OCI-LY7 (cell line): ENCODE data around the gene SLC12A9. TPM values are rescaled to one million over a fixed set of nuclear protein-coding genes. Genes with fewer than 3 reads are reported as not detected.

ENCODE experiments used
- BruUV-seq: library from RNA; stranded (reverse); fragments of 400-500 nt; replicated peaks from 2 replicates; lab custom pipeline; 2021; lab: Mats Ljungman, UMichigan
- CTCF ChIA-PET: fragments of 300-600 bp; sonication (Branson Sonifier 250); formaldehyde crosslinking; loops from one replicate; lab custom pipeline; 2022; ENCODE audit warnings: antibody characterized with exemption; ENCODE audit not compliant: unreplicated experiment; lab: Charles Lee
- POLR2A ChIA-PET: fragments of 300-600 bp; sonication (Branson Sonifier 250); formaldehyde crosslinking; loops from one replicate; lab custom pipeline; 2022; ENCODE audit warnings: antibody characterized with exemption; lab: Charles Lee
- DNase-seq: peaks from one replicate; pipeline ENCODE4 v3.0.0-alpha.2; 2015; ENCODE audit warnings: low spot score
- H2AFZ ChIP-seq: fragments of 200-600 bp; sonication (generic), shearing (Covaris generic); 2 replicates; pipeline ENCODE4 v1.6.1; 2014; ENCODE audit warnings: mild to moderate bottlenecking, antibody characterized with exemption, low read length, moderate library complexity
- H3K27ac ChIP-seq: fragments of 200-600 bp; sonication (generic); 2 replicates; pipeline ENCODE4 v1.5.1; 2014; ENCODE audit warnings: mixed run types, low read depth, mild to moderate bottlenecking, moderate library complexity, low read length, inconsistent platforms; ENCODE audit not compliant: poor library complexity, severe bottlenecking
- H3K36me3 ChIP-seq: fragments of 200-600 bp; sonication (generic); 2 replicates; pipeline ENCODE4 v1.6.1; 2014; ENCODE audit warnings: mild to moderate bottlenecking, antibody characterized with exemption, low read length, moderate library complexity, mixed read lengths; ENCODE audit not compliant: insufficient read depth
- H3K4me1 ChIP-seq: fragments of 200-600 bp; sonication (generic); 2 replicates; pipeline ENCODE4 v1.5.1; 2014; ENCODE audit warnings: mild to moderate bottlenecking, low read length; ENCODE audit not compliant: insufficient read depth, poor library complexity, severe bottlenecking
- H3K4me2 ChIP-seq: fragments of 200-600 bp; sonication (generic); 2 replicates; pipeline ENCODE4 v1.6.1; 2014; ENCODE audit warnings: mild to moderate bottlenecking, low read length
- H3K4me3 ChIP-seq: fragments of 200-600 bp; sonication (generic); 2 replicates; pipeline ENCODE4 v1.5.1; 2014; ENCODE audit warnings: mild to moderate bottlenecking, low read depth, low read length; ENCODE audit not compliant: poor library complexity, severe bottlenecking
- H3K79me2 ChIP-seq: fragments of 200-600 bp; sonication (generic); 2 replicates; pipeline ENCODE4 v1.6.1; 2016; ENCODE audit warnings: low read depth, mild to moderate bottlenecking, low read length, moderate library complexity, mixed read lengths; ENCODE audit not compliant: insufficient read depth
- H3K9me2 ChIP-seq: fragments of 200-600 bp; sonication (generic); 2 replicates; pipeline ENCODE4 v1.6.1; 2016; ENCODE audit warnings: mild to moderate bottlenecking, low read length, mixed read lengths; ENCODE audit not compliant: insufficient read depth
- H3K9me3 ChIP-seq: fragments of 200-600 bp; sonication (generic); 2 replicates; pipeline ENCODE4 v1.6.1; 2014; ENCODE audit warnings: mild to moderate bottlenecking, mixed run types, low read length, mixed read lengths
- H4K20me1 ChIP-seq: fragments of 200-600 bp; sonication (generic); 2 replicates; pipeline ENCODE4 v1.6.1; 2014; ENCODE audit warnings: mild to moderate bottlenecking, antibody characterized with exemption, low read length, moderate library complexity, mixed read lengths; ENCODE audit not compliant: insufficient read depth
- EZH2phosphoT487 ChIP-seq: fragments of 200-600 bp; sonication (generic); IDR thresholded peaks from 2 replicates; pipeline ENCODE4 v1.6.1; 2018; ENCODE audit warnings: low read depth, borderline replicate concordance, mild to moderate bottlenecking, mixed run types, antibody characterized with exemption, low read length, moderate library complexity, mixed read lengths
- intact Hi-C: fragments of 100-400 bp; cut with micrococcal nuclease; formaldehyde crosslinking; loops from one replicate; pipeline ENCODE4 v1.10.0; 2022; ENCODE audit not compliant: unreplicated experiment
- total RNA-seq, 2 experiments: library from RNA; depleted of rRNA in 1 of 2; stranded (reverse); fragments of >200 nt in 1 of 2; shearing (Covaris generic) in 1 of 2; gene quantifications; 2 replicates each; pipeline ENCODE4 v1.2.3, GENCODE V29; 2014 to 2022
- TF ChIP-seq, protein P1 (sequence below): fragments of 200-600 bp; sonication (generic); conservative IDR thresholded peaks from 2 replicates; pipeline ENCODE4 v1.5.1; 2014; ENCODE audit warnings: mild to moderate bottlenecking, antibody characterized with exemption, low read length, moderate library complexity, mixed read lengths

The SLC12A9 gene
- total RNA-seq, 2 experiments from 2014 or later, result 15.7 to 25.6 TPM

DNA sequence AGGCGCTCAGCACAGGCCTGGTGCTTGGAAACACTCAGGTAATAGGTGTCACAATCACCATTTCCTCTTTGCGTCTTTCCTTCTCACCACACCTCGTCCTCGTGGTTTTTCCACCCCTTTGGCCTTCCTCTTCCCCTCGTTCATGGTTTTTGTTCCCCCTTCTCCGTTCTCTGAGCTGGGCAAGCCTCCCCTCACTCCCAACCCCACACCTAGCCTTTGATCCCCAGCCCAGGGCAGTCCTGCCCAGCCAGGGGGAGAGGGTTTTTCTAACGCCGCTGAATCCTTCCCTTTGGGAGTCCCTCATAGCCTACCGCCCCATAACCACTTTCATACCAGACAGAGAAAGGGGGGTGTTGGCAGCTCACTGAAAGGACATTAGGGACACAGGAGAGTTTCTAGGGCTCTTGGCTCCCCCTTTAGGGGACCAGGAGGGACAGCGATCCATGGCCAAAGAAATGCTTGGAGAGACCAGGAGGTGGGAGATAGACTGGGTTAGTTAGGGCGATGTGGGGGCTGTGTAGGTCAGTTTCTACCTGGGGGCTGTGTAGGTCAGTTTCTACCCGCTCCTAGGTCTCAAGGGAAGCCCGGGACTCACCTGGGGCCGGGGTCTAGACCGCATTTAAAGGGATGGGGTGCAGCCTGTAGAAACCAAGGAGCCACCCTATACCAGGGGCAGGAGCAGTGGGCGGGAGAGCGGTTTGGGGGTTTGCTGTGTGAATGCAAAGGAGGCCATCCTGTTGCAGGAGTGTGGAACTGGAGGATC, 26.6 kb upstream of the SLC12A9 start:
- no peak overlapping the region for H3K27ac ChIP-seq
- H4K20me1 ChIP-seq, result no peaks in the 10 kb centered on the region
- no peak for DNase-seq
- H3K9me2 ChIP-seq, result no peaks in the 10 kb centered on the region
- BruUV-seq, result no TSS peak
- ChIA-PET POLR2A (no interaction called here), CTCF (no interaction called here)
- no peaks in the 10 kb centered on the region for H3K4me1 ChIP-seq
- intact Hi-C loops, result no loop called here
- H3K9me3 ChIP-seq, result no peaks in the 10 kb centered on the region
- H3K36me3 ChIP-seq, result no peaks in the 10 kb centered on the region
- H3K4me3 ChIP-seq, result no peak overlapping the region
- no peak overlapping the region for H3K4me2 ChIP-seq
- TF ChIP-seq EZH2phosphoT487, result no peak
- TF ChIP-seq, protein P1, sequence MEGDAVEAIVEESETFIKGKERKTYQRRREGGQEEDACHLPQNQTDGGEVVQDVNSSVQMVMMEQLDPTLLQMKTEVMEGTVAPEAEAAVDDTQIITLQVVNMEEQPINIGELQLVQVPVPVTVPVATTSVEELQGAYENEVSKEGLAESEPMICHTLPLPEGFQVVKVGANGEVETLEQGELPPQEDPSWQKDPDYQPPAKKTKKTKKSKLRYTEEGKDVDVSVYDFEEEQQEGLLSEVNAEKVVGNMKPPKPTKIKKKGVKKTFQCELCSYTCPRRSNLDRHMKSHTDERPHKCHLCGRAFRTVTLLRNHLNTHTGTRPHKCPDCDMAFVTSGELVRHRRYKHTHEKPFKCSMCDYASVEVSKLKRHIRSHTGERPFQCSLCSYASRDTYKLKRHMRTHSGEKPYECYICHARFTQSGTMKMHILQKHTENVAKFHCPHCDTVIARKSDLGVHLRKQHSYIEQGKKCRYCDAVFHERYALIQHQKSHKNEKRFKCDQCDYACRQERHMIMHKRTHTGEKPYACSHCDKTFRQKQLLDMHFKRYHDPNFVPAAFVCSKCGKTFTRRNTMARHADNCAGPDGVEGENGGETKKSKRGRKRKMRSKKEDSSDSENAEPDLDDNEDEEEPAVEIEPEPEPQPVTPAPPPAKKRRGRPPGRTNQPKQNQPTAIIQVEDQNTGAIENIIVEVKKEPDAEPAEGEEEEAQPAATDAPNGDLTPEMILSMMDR, result no peak
- no peak overlapping the region for H2AFZ ChIP-seq
- no peaks in the 10 kb centered on the region for H3K79me2 ChIP-seq

DNA sequence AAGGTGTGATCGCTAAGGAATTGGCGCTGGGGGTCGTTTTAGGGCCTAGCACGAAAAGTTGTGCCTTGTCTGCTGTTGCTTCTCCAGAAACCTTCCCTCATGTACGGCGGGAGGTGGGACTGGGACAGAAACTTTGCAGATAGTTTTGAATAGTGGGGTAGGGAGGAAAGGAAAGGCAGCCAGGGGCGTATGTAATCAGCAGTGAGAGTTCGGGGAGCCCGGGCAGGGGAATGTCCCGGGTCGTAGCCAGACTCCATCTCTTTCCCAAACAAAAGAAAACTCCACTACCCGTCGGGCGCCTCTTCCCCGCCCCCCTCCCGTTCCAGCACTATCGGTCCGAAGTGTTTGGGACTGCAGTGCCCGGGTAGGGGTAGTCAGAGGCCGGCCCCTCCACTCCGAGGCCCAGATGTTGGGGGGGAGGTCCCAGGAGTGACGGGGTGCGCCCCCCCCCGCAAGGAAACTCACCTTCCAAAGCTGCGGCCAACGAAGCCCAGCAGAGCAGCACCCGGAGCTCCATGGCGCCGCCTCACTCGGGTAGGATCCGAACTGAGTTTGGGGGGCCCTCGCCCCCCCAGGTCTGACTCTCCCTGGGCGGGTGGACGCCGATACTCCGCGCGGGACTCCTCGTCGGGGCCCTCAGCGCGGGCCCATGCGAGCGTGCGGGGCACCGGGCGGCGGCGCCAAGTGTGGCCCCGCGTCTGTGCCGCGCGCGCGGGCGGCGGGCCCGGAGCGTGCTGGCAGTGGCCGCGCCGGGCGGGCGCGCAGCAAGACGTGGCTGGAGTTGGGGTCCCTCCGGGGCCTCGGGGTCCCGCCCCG, 25.8 kb upstream of the SLC12A9 start:
- Histone ChIP-seq H3K9me2 (no peaks in the 10 kb centered on the region), H3K9me3 (no peaks in the 10 kb centered on the region), H2AFZ (no peak overlapping the region), H3K4me3 (no peak overlapping the region), H3K27ac (no peak overlapping the region), H3K36me3 (no peaks in the 10 kb centered on the region), H3K4me1 (no peaks in the 10 kb centered on the region), H3K4me2 (no peak overlapping the region), H4K20me1 (no peaks in the 10 kb centered on the region), H3K79me2 (no peaks in the 10 kb centered on the region)
- BruUV-seq, result no TSS peak
- POLR2A ChIA-PET, result no interaction called here
- DNase-seq, result no peak
- intact Hi-C loops, result no loop called here
- TF ChIP-seq, protein P1, result no peak
- no peak for TF ChIP-seq EZH2phosphoT487
- CTCF ChIA-PET, result no interaction called here
